Activated CD8-positive, alpha-beta memory T cell treated with anti-CD3 and anti-CD28 coated beads, Interleukin-2, amount 50 U/mL, for 1 hour (primary cell): ENCODE measurements around the gene IRAK4.
"Not testable (repeated sequence)": the region's sequence is repeated elsewhere in the genome, so short reads cannot be mapped to it uniquely, and the experiment has no call there.

Experiments
- DNase-seq: peaks from one replicate; pipeline ENCODE4 v3.0.0-alpha.2; 2020; ENCODE audit errors: extremely low read depth

Gene IRAK4

DNA sequence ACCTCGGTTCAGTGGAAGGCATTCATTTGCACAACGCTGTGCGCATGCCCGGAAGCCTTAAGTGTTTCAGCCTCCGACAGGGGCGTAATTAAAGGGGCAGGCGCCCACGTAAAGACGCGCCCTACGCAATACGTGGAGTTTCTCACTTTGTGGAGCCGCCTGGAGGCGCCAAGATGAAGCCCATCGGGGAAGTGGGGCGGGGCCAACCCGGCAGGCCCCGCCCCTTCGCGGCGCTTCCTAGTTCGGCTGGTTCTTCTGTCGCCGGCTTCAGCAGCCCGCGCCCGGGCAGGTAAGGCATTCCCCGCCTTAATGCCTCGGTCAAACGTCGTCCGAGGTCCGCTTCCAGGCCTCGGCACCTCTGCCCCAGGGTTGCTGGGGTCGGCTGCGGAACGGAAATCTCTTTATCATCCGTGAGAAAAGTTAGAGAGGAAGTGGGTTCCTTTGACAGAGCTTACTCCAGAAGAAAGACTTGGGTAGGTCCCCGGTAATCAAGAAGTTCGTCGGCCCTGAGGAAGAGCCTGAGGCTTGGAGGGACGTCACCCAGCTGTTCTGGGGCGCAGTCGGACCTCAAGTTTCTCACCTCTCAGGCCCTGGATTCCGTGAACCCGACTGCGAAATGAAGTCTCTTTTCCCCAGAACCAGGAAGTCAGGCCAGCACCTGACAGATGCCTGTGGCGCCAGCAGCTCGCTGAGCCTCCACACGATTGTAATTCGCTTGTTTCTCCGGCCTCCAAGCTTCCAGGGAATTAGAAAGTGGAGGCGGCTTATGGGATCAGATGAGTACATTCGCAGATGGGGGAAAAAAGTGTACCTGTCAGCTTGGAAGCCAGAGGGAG, at the start of gene IRAK4, which contains the start of gene PUS7L:
TSS of gene IRAK4 (plus strand) at position 224 of the 836 bp plus-strand sequence. CDS start 9,161 bp downstream, outside the sequence.
TSS of gene PUS7L (minus strand) at position 63 of the 836 bp plus-strand sequence. CDS start 3,545 bp downstream, outside the sequence.
- DNase-seq: peak; percentile 92

DNA sequence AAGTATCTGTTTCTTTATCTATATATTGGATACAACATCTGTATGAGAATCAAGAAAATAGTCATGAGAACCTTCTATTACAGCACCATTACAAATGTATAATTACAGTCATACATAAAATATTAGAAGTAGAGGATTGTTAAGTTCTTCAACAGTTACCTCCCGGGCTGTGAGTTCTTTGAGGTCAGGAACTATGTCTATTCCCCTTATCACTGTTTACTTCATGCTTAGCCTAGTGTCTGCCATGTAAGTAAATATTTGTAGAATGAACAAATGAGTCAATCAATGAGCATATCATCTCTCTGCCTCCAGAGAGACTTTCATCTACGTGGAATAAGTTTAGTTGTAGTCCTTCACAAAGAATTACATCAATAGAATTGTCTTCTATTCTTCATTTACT, 47.4 kb upstream of the IRAK4 start:
- DNase-seq: no peak

DNA sequence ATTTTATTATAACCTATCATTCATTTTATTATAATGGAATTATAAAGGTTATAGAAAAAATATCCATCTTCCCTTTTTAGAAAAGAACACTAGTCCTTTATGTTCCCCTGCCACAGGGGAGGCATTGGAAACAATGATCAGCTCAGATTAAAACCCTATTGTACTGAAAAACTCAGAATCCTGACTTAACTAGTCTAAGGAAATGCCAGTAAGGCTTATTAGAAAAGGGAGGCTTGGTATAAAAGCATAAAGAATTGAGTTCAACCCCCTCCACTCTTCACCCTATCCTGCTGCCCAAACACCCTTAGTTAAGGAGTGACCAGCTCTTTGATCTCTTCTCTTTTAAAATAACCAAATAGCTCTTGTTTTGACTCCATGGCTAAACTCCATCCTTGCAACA, 36.1 kb upstream of the IRAK4 start:
- no peak for DNase-seq

DNA sequence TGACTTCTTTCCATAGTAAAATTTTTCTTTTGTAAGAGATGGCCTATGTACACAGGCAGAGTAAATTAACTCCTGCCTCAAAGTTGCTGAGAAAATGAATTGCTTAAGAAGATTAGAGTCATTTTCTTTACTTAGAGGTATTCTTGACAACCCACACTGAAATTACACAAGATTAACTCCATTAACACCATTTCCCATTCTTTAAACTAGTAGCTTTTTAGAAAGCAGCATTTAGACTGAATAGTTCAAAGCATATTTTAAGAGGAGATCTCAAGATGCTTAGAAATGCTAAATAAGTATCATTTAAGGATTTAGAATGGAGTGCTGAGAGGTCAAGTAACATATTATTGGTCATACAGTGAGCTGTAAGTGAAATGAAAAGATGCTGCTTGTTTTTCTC, 35.6 kb upstream of the IRAK4 start:
- no peak for DNase-seq

DNA sequence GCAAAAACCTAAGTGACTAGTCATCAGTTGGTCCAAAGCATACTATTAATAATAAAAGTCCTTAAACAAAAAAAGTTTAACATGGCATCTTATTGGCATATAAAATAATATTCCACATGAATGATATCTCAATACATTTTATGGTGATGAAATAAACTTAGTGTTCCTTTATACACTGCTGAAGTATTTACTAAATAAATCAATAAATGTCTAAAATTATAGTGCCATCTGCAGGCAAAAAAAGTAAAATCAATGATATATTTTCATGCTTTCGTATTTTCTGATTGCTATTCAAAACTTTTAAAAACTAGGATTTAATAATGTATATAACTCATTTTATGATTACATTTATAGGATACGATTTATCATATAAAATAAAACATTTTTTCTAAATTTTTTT, 30.6 kb upstream of the IRAK4 start:
- DNase-seq: no peak

DNA sequence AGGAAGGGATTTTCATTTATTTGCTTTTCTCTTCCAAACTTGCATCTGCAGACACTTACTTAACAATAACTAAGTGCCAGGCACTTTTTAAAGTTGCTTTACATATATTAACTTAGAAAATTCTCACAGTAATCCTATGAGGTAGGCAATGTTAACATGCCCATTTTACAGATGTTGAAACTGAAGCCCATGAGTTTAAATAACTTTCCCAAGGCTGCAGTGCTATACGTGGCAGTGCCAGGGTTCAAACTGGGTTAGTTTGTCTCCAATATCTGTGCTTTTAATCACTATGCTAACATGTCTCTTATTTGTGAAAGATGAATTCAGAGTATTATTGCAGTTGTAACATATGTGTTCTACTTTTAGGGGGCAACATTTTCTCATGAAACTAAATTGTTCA, 30.1 kb upstream of the IRAK4 start:
- DNase-seq: no peak

DNA sequence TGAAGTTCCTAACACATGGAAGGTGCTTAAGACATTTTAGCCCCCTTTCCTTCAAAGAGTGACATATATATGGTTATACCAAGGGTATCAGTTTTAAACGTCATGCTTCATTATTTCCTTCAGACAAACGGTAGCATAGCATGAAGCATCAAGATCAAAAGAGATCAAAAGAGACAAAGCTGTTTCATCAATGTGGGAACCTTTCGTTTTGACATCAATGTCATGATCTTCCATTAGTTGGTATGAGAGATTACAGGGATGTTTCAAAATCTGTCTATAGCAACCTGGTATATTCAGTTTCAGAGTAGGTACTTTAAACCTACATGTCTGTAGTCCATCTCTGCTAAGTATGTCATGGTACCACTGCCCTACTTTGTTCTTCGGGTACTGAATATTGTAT, 28.5 kb upstream of the IRAK4 start:
- no peak for DNase-seq

DNA sequence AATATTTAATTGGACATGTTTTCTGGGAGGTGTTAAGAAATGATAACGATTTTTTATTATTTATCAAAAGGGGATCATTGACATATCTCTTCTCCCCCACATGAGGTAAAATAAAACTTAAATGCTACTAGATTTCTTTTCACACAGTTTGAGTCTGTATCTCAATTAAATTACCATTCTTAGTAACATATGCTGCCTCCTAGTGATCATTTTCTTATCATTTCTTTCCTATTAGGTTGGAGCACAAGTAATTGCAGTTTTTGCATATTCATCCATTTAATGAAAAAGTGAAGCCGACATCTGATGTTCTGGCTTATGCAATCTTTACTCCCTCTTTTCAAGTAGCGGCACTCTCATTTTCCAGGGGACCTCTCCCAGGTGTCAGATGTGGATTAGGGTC, 25.1 kb upstream of the IRAK4 start:
- DNase-seq: no peak

DNA sequence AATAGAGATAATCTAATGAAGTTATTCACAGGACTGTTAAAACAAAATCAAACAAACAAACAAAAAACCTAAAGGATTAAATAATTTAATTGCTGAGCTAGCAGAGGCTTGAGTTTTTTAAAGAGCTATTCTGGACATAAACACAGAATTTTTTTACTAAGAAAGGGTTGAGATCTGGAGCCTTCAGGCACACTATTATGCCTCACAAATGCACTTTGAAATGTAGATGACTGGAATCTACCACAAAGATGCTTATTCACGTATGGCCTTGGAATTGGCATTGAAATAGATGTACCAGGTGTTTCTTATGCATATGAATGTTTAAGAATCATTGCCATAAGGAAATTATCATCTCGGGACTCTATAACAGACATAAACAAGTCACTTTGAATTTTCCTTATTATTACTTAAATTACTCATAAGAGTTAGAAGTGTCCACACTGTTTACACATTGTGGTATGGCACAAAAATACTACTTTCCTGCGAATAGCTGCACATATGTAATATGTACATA, 21.8 kb upstream of the IRAK4 start:
- DNase-seq: no peak

DNA sequence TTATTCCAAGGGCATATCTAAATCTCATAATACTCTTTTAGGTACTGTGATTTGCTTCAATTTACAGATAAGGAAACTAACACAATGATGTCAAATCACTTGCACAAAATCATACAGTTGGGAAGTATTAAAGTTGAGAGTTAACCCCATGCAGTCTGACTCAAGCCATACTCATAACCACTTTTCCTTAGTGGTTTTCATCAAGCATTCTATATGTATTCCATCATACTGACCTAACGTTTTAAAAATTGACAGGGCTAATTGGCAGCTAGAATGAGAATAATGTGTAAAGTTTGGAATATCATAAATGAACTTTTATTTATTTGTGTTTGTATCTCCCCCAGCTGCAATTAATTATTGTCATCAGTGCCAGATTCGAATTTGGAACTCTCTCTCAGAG, 21.1 kb upstream of the IRAK4 start:
- no peak for DNase-seq

DNA sequence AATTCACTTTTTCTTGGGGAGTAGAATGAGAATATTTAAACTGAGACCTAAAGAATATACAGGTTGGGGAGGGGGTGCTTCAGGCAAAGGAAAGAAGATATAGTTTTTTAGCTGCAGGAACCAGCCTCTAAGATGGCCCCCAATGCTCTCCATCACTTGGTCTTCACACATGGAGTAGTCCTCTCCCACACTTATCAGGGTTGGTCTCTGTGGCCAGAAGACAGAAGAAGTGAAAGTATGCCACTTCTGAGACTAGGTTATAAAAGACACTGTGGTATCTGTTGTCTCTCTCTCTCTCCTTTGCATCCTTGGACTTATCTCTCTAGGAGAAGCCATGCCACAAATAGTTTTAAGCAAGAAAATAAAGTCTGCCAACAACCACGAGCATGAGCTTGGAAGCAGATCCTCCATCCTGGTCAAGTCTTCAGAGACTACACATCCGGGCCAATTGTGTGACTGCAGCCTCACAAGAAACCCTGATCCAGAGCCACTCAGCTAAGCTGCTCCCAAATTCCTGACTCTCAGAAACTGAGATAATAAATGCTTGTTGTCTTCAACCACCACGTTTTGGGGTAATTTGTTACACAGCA, 18.1 kb upstream of the IRAK4 start:
- DNase-seq: no peak

DNA sequence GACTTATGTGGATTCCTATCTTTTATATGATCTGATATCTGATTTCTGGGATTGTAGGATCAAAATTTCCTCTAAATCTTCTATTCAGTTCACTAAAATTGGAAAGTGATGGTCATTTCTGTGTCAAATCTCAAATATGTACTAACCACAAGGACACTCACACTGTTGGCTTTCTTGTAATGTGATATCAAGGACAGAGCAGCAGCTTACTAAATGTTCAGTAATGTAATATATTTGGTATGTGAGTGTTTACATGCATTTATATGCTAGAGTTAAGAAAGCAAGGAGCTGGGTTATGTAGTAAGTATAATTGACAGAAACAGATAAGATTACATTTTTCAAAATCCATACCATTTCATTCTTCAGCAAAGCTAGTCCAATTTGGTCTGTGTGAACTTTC, 16.6 kb upstream of the IRAK4 start:
- no peak for DNase-seq

DNA sequence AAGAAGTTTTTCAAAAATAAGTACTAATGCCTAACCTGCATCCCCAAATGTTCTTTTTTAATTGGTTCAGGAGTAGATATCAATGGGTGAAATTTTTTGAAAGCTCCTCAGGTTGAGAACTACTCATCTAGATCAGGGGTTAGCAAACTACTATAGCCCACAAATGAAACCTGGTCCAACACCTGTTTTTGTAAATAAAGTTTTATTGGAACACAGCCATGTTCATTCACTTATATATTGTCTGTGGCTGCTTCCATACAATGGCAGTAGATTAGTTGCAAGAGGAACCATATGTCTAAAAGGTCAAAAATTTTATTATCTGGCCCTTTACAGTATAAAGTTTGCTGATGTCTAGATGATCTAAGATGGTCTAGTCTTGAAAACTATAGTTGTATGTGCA, 13.9 kb upstream of the IRAK4 start:
- DNase-seq: no peak

DNA sequence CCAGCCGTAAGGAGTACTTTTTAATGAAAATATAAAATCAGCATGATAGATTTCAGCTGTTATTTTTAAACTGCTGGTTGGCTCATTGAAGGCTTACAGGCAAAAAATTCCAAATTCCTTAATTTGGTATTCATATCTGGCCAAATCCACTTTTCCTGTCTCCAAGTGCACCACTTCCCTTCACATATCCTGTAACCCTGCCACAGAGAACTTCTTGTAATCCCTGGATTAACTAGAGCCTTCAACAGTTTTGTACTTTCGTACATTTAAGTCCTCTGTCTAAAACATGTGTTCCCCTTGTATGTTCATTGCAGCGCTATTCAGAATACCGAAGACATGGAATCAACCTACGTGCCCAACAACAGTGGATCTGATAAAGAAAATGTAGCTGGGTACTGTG, 9.7 kb upstream of the IRAK4 start:
- DNase-seq: no peak

DNA sequence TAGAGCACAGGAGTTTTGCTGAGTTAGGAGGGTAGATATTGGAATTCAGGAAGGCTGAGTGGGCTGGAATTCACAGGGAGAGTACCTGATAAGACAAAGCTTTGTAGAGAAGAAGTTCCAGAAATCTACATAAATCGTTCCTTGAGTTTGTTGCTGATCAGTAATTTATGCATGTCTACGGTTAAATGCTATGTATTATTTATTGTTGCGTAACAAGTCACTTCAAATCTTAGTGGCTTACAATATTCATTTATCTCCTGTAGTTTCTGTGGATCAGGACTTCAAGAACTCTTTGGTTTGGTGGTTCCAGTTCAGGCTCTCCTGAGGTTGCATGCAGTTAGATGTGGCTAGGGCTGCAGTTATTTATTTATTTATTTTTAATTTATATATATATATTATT, 7.9 kb upstream of the IRAK4 start:
- no peak for DNase-seq

DNA sequence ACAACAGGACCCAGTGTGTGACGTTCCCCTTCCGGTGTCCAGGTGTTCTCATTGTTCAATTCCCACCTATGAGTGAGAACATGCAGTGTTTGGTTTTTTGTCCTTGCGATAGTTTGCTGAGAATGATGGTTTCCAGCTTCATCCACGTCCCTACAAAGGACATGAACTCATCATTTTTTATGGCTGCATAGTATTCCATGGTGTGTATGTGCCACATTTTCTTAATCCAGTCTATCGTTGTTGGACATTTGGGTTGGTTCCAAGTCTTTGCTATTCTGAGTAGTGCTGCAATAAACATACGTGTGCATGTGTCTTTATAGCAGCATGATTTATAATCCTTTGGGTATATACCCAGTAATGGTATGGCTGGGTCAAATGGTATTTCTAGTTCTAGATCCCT, 7.4 kb upstream of the IRAK4 start:
- DNase-seq: not testable (repeated sequence)

DNA sequence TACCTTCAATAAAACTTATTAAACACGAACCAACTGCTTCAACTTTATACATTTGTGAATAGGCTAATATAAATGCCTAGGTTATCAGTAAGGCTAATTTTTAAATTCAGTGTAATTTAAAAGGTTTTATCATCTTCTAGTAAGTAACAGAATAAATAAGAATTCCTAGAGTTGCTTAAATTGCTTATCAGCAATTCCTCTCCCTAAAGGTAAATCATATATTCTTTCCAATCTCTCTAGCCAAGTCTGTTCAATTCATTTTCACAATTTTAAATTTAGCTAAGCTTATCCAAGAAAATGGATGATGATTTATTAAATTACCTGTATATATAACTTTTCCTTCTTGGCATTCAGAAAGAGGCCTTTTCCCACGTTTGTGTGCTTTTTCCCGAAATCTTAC, 4.7 kb upstream of the IRAK4 start:
- no peak for DNase-seq

DNA sequence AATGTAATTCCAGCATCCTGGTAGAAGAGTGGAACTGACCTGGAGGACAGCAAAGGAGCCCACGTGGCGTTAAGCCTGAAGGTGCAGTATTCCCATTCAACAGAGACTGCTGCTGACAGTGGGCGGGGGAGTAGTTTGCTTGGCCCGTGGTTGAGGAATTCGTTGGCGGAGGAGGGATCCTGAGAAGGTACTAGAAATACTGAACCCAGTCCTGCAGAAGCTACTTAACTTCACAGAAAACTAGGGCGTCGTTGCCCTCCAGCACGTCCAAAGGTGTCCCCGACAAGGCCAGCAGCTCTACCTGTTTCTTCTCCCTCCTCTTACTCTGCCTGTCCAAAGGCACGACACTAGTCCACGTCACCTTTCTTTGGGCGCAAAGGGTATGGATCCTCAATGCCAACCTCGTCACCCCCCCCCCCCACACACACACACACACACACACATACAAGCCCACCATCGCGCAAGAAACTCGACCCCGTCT, 464 bp upstream of the IRAK4 start:
- DNase-seq: no peak

DNA sequence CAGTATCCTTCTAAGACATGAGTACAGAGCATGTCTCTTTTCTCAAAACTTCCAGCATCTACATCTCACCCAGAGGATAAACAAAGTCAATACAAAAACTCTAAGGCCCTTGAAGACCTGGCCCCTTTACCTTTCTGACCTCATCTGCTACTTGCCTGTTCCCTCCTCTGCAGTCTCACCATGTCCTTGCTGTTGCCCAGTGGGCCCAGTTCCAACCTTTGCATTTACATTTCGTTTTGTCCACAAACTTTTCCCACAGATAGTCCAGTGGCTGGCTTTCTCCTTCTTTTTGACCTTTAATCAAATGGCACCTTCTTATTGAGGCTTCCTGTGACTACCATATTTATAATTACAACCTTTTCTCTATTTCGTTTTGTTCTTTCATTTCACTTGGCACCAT, 1.6 kb downstream of the IRAK4 start:
- no peak for DNase-seq

DNA sequence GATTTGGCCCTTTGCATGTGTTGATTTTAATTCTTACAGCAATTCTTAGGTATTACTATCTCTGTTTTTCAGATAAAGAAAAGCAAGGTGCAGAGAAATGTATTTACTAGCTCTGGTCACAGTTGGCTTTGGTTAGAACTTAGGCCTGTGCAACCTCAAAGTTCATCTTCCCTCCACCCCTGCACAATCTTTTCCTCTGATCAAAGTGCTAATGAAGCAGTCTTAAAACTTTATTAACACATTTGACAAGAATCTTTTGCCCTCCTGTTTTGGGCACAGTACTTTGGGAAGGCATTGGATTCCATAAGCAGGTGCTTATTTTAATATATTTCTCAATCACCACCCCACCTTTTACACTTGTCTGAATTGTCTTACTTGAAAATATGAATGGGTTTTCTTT, 2.7 kb downstream of the IRAK4 start:
- no peak for DNase-seq

DNA sequence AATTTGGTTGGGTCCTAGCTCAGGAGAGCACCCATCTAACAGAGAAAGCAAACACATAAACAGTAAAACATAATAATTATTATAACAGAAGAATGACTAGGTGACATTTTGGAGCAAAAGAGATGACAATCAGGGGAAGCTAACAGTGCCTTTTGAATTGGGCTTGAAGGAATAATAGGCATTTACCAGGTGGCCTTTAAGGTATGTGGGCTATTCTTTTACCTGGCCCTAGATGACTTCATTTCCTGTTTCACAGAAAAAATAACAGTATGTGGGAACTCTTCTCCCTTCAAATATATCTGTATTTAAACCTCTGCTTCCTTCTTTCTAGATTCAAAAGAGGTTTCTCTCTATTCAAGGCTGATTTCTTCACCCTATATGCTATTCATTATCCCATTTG, 3.8 kb downstream of the IRAK4 start:
- no peak for DNase-seq

DNA sequence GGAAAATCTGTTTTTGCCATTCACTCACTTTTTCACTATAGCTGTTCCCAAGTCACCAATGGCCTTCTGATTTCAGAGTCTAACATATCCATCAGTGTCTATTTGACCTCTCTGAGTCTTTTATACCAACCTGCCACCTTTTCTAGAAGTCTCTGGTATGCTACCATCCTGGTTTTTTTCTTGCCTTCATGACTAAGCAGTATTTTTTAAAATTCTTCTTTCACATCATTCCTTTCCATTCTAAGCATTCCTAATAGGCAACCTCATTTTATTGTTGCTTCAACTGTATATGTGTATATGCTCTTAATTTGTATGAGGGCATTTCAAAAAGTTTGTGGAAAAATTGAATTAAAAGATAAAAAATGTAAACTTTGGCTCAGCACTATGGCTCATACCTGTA, 5.0 kb downstream of the IRAK4 start:
- DNase-seq: no peak

DNA sequence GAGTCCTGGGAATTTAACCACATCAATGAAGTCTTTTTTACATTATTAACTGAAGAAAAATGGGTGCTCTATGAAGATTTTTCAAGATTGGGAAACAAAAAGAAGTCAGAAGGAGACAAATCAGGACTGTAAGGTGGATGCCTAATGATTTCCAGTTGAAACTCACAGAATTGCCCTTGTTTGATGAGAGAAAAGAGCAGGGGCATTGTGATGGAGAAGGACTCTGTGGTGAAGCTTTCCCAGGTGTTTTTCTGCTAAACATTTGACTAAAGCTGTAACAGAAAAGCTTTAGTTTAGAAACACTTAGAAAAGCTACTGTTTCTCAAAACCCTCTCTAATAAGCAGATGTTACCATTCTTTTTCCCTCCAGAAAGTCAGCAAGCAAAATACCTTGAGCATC, 5.8 kb downstream of the IRAK4 start:
- no peak for DNase-seq
